Iris pigment epithelial cell (primary cell): ENCODE results near the gene PHF13.

Source experiments
- DNase-seq: peaks from one replicate; pipeline ENCODE4 v3.0.0-alpha.2; 2011; ENCODE audit warnings: low read depth

PHF13 gene

GRCh38 chr1:6613361-6614018 is at the start of gene PHF13:
Gene PHF13 (plus strand): TSS chr1:6613731. CDS start chr1:6614067, 336 bp downstream.
- DNase-seq: peak; percentile 99

DNA sequence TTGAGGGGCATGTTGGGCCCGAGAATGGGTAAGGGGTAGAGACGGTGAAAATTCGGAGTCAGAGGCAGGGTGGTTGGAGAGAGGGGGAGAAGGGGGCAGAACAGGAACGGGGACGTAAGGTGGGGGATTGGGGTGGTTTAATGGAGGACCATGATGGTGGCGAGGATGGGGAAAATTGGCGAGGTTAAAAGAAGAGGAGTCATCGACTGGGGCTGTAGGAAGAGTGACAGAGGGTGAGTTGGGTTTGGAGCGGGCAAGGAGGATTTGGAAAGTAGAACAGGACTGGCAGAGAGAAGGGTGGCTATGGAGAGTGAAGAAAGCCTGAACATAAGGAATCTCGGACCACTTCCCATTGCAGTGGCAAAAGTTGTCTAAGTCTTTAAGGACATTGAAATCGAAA is 44.5 kb upstream of the PHF13 start:
- no peak for DNase-seq

GRCh38 chr1:6570100-6570499 is 43.4 kb upstream of the PHF13 start:
- no peak for DNase-seq

- DNase-seq: no peak
These were observed 42.5 kb upstream of the PHF13 start for GRCh38 chr1:6570987-6571386.

GRCh38 chr1:6572653-6573383 is 40.7 kb upstream of the PHF13 start:
- DNase-seq: no peak

DNA sequence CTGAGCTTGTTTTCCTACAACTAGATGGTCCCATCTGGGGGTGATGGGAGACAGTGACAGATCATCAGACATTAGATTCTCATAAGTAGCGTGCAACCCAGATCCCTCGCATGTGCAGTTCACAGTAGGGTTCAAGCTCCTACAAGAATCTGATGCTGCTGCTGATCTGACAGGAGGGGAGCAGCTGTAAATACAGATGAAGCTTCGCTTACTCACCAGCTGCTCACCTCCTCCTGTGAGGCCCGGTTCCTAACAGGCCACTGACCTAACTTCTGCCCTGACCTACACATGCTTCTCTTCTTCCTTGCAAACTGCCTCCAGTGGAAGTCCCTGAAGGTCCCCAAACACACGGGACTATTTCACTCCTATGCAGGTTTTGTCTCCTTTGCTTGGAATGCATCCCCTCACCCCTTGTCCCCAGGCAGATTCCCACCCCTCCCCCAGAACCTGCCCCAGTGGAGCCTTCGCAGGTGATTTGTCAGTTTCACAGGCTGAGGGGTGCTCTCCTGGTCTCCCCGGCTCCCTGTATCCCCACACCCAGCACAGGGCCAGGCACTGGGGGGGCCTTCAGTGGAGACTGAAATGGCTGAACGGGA is 39.4 kb upstream of the PHF13 start:
- DNase-seq: no peak

GRCh38 chr1:6574818-6575217 is 38.7 kb upstream of the PHF13 start:
- no peak for DNase-seq

GRCh38 chr1:6577831-6578525 is 35.6 kb upstream of the PHF13 start:
- DNase-seq: no peak

DNA sequence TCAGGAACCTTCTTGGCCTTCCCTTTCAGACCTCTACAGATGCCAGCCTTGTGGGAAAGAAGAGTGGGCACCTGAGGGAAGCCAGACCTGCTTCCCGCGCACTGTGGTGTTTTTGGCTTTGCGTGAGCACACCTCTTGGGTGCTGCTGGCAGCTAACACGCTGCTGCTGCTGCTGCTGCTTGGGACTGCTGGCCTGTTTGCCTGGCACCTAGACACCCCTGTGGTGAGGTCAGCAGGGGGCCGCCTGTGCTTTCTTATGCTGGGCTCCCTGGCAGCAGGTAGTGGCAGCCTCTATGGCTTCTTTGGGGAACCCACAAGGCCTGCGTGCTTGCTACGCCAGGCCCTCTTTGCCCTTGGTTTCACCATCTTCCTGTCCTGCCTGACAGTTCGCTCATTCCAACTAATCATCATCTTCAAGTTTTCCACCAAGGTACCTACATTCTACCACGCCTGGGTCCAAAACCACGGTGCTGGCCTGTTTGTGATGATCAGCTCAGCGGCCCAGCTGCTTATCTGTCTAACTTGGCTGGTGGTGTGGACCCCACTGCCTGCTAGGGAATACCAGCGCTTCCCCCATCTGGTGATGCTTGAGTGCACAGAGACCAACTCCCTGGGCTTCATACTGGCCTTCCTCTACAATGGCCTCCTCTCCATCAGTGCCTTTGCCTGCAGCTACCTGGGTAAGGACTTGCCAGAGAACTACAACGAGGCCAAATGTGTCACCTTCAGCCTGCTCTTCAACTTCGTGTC is 34.7 kb upstream of the PHF13 start:
- no peak for DNase-seq

DNA sequence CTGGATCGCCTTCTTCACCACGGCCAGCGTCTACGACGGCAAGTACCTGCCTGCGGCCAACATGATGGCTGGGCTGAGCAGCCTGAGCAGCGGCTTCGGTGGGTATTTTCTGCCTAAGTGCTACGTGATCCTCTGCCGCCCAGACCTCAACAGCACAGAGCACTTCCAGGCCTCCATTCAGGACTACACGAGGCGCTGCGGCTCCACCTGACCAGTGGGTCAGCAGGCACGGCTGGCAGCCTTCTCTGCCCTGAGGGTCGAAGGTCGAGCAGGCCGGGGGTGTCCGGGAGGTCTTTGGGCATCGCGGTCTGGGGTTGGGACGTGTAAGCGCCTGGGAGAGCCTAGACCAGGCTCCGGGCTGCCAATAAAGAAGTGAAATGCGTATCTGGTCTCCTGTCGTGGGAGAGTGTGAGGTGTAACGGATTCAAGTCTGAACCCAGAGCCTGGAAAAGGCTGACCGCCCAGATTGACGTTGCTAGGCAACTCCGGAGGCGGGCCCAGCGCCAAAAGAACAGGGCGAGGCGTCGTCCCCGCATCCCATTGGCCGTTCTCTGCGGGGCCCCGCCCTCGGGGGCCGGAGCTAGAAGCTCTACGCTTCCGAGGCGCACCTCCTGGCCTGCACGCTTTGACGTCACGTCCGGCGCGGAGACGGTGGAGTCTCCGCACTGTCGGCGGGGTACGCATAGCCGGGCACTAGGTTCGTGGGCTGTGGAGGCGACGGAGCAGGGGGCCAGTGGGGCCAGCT is 34.0 kb upstream of the PHF13 start, which contains the start of gene ZBTB48:
TSS of gene ZBTB48 (plus strand) at position 621 of the 745 bp plus-strand sequence. CDS start 616 bp downstream, outside the sequence.
- peak; percentile 95 for DNase-seq

DNA sequence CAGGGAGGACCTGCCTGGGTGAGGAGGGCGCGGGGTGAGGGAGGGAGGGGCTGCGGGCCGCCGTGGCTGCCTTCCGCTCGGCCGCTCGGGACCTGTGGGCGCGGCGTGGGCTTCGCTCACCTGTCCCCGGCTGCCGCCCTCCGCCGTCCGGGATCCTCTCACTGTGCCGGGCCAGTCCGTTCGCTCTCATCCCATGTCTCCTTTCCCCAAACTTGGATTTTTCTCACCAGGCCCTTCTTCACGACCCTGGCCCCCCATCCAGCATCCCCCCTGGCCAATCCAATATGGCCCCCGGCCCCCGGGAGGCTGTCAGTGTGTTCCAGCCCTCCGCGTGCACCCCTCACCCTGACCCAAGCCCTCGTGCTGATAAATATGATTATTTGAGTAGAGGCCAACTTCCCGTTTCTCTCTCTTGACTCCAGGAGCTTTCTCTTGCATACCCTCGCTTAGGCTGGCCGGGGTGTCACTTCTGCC is 33.4 kb upstream of the PHF13 start:
- DNase-seq: no peak

DNA sequence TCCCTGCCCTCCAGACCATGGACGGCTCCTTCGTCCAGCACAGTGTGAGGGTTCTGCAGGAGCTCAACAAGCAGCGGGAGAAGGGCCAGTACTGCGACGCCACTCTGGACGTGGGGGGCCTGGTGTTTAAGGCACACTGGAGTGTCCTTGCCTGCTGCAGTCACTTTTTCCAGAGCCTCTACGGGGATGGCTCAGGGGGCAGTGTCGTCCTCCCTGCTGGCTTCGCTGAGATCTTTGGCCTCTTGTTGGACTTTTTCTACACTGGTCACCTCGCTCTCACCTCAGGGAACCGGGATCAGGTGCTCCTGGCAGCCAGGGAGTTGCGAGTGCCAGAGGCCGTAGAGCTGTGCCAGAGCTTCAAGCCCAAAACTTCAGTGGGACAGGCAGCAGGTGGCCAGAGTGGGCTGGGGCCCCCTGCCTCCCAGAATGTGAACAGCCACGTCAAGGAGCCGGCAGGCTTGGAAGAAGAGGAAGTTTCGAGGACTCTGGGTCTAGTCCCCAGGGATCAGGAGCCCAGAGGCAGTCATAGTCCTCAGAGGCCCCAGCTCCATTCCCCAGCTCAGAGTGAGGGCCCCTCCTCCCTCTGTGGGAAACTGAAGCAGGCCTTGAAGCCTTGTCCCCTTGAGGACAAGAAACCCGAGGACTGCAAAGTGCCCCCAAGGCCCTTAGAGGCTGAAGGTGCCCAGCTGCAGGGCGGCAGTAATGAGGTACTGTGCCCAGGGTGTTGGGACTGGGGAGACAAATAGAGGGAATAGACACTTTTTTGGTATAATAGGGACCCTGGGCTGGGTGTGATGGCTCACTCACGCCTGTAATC is 32.7 kb upstream of the PHF13 start:
- DNase-seq: peak; percentile 20

DNA sequence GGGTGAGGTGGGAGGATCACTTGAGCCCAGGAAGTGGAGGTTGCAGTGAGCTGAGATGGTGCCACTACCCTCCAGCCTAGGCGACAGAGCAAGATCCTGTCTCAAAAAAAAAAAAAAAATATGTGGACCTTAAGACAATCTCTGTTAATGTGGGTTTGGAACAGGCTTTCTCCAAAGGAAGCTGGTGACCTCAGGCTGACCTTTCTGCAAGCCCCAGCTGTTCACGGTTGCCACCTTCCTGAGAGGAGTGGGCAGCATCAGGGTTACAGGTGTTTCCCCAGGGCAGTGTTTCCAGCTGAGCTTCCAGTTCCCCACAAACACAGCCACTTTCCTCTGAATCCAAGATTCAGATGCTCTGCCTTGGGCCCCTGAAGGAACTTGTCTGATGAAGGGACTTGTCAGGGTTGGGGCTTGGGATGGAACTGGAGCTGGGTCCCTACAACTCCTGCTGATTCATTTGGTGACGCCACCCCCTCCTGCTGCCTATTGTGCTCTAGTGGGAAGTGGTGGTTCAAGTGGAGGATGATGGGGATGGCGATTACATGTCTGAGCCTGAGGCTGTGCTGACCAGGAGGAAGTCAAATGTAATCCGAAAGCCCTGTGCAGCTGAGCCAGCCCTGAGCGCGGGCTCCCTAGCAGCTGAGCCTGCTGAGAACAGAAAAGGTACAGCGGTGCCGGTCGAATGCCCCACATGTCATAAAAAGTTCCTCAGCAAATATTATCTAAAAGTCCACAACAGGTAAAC is 31.8 kb upstream of the PHF13 start:
- DNase-seq: no peak

DNA sequence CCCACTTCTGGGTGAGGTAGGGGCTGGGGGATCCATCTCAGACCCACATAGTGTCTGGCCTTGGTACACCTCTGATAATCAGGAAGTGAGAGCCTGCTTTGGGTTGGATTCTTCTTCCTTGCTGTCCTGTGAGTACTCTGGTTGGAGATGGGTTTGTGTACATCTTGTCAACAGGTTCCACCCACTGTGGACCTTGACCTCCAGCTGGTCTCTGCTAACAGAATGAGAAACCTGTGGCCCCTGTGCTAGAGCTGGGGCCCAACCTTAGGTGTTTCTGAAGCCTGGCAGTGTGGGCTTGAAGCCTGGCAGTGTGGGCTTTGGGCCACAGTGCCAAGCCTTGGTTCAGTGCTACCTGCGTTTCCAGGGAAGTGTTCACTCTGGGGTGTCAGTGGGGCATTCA is 31.2 kb upstream of the PHF13 start:
- no peak for DNase-seq

GRCh38 chr1:6584126-6585080 is 29.1 kb upstream of the PHF13 start:
- no peak for DNase-seq

DNA sequence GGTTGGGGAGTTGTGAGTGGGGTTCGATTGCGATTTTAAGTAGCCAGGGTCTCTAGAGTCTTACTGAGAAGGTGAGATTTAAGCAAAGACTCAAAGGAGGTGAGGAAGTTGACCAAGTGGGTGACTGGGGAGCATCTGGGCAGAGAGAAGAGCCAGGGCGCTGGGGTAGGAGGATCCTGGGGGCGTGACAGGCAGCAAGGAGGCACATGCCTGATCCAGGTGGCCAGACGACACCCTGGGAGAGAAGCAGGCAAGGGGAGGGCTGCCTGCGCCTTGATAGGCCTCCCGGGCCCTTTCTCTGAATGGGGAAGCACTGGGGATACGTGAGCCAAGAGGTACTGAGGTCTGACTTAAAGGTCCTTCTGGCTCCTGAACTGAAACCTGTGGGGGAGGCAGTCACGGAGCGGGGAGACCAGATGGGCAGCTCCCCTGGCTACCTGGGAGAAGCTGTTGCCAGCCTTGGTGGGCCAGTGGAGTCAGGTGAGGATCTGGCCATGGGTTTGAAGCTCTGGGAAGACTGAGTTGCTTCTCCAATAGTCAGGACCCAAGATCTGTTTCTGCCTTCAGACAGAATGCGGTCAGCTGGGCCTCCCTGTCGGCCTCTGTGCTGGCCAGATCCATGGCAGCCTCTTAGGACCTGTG is 28.3 kb upstream of the PHF13 start:
- no peak for DNase-seq

- no peak for DNase-seq
These were observed 27.7 kb upstream of the PHF13 start for GRCh38 chr1:6585841-6586240.

GRCh38 chr1:6586404-6586816 is 27.1 kb upstream of the PHF13 start:
- no peak for DNase-seq
